ENCODE results near the gene SLC2A8. TPM values are rescaled to one million over a fixed set of nuclear protein-coding genes. Genes with fewer than 3 reads are reported as not detected.

The SLC2A8 gene
- total RNA-seq, 1 donor from 2014 or later: 21.8 TPM

GRCh38 chr9:127444283-127444920 is 47.4 kb downstream of the SLC2A8 start:
- ATAC-seq (no peak), DNase-seq (no peak)
- Histone ChIP-seq H3K9me3 (no peaks in the 10 kb centered on the region), H3K27me3 (no peaks in the 10 kb centered on the region), H3K4me1 (peaks cover 12% of the 10 kb centered on the region), H3K36me3 (peaks cover 95% of the 10 kb centered on the region), H3K4me3 (no peak overlapping the region), H3K27ac (no peak overlapping the region)
- intact Hi-C loops (cut with DNase I): no loop called here
- TF ChIP-seq, protein P1, sequence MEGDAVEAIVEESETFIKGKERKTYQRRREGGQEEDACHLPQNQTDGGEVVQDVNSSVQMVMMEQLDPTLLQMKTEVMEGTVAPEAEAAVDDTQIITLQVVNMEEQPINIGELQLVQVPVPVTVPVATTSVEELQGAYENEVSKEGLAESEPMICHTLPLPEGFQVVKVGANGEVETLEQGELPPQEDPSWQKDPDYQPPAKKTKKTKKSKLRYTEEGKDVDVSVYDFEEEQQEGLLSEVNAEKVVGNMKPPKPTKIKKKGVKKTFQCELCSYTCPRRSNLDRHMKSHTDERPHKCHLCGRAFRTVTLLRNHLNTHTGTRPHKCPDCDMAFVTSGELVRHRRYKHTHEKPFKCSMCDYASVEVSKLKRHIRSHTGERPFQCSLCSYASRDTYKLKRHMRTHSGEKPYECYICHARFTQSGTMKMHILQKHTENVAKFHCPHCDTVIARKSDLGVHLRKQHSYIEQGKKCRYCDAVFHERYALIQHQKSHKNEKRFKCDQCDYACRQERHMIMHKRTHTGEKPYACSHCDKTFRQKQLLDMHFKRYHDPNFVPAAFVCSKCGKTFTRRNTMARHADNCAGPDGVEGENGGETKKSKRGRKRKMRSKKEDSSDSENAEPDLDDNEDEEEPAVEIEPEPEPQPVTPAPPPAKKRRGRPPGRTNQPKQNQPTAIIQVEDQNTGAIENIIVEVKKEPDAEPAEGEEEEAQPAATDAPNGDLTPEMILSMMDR (IDR thresholded peaks at IDR 0.05): no peak

- no peaks in the 10 kb centered on the region for H3K9me3 ChIP-seq
- no peak overlapping the region for H3K4me3 ChIP-seq
- DNase-seq (no peak), ATAC-seq (no peak)
- peaks cover 20% of the 10 kb centered on the region for H3K4me1 ChIP-seq
- TF ChIP-seq, protein P1 (IDR thresholded peaks at IDR 0.05): no peak
- intact Hi-C loops (cut with DNase I): no loop called here
- H3K36me3 ChIP-seq: peaks cover 93% of the 10 kb centered on the region
- no peaks in the 10 kb centered on the region for H3K27me3 ChIP-seq
- H3K27ac ChIP-seq: peak overlapping the region; percentile 11
These were observed 48.2 kb downstream of the SLC2A8 start for GRCh38 chr9:127444921-127445850.

GRCh38 chr9:127445851-127446712 is 49.1 kb downstream of the SLC2A8 start:
- intact Hi-C loops (cut with DNase I): no loop called here
- H3K27me3 ChIP-seq: no peaks in the 10 kb centered on the region
- H3K9me3 ChIP-seq: no peaks in the 10 kb centered on the region
- no peak for DNase-seq
- H3K4me3 ChIP-seq: no peak overlapping the region
- peaks cover 22% of the 10 kb centered on the region for H3K4me1 ChIP-seq
- TF ChIP-seq, protein P1 (IDR thresholded peaks at IDR 0.05): no peak
- ATAC-seq: no peak
- H3K36me3 ChIP-seq: peaks cover 84% of the 10 kb centered on the region
- peak overlapping the region; percentile 11 for H3K27ac ChIP-seq

- H3K36me3 ChIP-seq: peaks cover 76% of the 10 kb centered on the region
- intact Hi-C loops (cut with DNase I): no loop called here
These were observed 49.9 kb downstream of the SLC2A8 start for GRCh38 chr9:127446713-127447415.

More at GRCh38 chr9:127446713-127447415, 49.9 kb downstream of the SLC2A8 start:
- Histone ChIP-seq H3K27ac (no peak overlapping the region), H3K27me3 (no peaks in the 10 kb centered on the region), H3K4me1 (peaks cover 22% of the 10 kb centered on the region), H3K9me3 (no peaks in the 10 kb centered on the region), H3K4me3 (no peak overlapping the region)
- no peak for ATAC-seq
- TF ChIP-seq, protein P1 (IDR thresholded peaks at IDR 0.05): no peak
- no peak for DNase-seq
